ENCODE results near the gene MTA1.

Gene MTA1

DNA sequence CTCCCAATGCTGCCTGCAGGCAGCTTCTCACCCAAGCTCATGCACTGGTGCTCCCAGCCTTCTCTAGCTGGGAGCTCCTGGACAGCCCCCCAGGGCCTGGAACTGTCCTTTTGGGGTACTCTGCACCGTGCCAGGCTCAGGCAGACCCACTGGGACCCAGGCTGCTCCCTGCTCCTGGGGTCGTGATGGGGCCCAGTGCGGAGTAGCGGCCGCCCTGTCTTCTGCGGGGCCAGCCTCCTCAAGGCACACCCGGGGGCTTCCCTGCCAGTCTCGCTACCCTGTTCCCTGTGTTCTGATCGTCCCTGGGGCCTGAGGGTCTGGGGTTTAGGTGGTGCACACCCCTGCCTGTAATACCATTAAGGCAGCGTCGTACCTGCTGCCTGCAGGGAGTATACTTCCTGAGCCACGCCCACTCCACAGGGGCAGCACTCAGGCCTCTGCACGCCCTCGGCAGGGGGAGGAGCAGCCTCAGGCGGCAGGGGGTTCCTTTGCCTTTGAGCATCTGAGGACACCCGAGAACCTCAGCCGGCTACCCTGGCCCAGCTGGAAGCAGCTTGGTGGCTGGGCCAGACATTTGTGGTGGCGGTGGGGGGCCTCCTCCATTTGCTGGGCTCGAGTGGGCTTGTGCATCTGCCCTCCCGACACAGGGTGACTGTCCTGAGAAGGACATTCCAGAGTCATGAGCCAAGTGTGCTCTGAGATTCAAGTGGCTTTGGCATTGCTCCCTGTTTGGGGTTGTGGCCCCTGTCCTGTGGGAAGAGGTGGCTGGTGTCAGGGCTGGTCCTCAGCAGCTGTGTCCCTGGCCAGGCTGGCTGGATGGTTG, 45.8 kb downstream of the MTA1 start:
- no peak for DNase-seq (ENCODE audit: low read depth in 2 of 2)

DNA sequence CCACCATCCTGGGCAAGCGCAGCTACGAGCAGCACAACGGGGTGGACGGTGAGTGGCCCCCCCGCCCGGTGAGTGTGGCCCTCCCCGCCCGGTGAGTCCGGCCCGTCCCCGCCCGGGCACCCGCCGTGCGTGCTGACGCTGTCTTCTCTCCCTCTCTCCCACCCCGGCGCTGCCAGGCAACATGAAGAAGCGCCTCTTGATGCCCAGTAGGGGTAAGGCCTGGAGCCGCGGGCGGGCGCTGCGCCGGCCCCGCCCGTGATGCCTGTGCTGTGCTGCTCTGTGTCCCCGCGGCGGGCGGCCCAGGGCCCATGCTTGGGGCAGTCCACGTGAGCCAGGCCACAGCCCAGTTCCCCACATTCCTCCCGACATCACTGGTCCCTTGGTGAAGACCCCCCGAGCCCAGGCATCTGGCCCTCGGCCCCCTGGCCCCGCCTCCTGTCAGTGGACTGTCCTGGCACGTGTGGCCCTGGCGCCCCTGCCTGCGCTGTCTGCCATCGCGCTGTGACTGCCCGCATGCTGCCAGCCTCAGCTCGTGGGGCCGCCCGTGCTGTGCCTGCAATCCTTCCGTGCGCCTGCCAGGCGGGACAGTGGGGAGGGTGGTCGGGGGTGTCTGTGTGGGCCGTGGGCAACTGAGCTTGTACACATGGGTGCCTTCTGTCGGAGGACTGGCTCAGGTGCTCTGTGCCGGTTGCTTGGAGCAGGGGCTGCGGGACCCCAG, 47.1 kb downstream of the MTA1 start:
- no peak for DNase-seq (ENCODE audit: low read depth in 2 of 2)

DNA sequence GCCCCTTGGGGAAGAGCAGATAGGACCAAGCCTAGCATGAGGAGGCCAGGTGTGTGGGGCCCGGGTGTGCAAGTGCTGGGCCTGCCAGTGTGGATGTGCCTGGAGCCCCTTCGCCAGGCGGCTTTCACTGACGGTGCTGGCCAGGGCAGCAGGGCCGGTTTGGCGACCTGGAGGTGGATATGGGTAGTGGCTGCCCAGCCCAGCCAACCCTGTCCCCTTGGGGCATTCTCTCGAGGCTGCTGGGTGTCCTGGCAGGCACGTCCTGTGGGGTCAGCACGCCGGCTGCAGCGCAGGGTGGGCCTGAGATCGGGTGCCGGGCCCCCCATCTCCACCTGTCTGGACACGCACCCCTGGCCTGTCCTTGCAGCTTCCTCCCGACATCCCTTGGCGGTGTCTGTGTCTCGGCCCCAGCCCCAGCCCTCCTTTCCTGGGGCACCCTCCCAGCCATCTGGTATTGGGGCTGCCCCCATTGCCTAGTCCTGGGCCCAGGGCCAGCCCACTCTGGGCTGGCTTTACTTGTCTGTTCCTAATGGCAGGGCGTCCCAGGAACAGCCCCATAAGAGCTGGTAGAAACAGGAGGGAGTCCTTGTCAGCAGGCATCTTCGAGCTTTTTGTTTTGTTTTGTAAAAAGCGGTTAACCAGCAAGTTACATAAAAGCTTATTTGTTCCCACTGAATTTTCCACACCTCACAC, 47.8 kb downstream of the MTA1 start:
- no peak for DNase-seq (ENCODE audit: low read depth in 2 of 2)

DNA sequence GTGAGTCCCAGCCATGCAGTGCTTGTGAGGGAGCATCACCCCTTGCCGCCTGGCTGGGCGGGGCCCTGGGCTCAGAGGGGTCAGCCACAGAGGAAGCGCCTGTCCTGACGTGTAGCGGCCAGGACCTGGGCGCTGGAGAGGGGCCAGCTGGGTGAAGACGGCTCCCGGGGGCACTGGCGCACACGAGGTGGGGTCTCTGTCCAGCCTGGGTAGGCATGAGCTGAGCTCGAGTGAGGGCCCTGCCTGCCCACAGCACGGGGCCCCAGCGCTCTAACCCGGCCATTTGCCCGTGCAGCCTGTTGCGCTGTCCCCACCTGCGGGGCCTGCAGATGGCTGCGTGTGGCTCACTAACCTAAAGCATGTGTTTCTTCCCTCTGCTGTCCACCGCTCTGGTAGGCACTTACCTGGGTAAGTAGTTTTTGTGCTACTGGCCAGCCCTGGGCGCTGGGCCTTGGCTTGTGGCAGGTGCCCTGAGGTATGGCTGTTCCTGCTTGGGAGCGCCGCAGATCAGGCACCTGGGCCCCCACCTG, 48.4 kb downstream of the MTA1 start:
- no peak for DNase-seq (ENCODE audit: low read depth in 2 of 2)

DNA sequence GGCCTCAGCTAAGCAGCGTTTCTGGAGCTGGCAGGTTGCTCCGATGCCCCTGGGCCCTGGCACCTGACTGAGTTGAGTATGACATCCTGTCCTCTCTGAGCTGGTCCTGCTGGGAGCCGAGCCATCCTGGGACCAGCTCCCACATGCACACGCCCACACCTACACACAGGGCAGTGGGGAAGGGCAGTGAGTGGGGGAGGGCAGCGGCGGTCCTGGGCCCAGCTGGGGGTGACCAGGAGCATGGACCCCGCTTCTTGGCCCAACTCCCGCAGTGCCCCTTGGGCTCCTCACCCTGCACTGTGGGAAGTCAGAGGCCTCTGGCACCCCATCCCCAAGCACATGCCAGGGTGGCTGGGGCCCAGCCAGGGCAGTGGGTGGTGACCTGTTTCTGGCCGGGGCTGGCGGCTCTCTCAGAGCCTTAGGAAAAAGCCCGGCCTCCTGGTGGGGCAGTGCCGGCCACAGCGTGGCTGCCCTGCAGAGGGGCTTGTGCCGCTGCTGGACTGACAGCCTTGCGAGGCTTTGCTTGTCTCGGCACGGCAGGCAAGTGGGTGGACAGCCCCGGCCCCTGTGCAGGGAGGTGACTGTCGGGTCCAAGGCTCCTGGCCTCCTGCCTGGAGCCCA, 49.1 kb downstream of the MTA1 start:
- no peak for DNase-seq (ENCODE audit: low read depth in 2 of 2)

DNA sequence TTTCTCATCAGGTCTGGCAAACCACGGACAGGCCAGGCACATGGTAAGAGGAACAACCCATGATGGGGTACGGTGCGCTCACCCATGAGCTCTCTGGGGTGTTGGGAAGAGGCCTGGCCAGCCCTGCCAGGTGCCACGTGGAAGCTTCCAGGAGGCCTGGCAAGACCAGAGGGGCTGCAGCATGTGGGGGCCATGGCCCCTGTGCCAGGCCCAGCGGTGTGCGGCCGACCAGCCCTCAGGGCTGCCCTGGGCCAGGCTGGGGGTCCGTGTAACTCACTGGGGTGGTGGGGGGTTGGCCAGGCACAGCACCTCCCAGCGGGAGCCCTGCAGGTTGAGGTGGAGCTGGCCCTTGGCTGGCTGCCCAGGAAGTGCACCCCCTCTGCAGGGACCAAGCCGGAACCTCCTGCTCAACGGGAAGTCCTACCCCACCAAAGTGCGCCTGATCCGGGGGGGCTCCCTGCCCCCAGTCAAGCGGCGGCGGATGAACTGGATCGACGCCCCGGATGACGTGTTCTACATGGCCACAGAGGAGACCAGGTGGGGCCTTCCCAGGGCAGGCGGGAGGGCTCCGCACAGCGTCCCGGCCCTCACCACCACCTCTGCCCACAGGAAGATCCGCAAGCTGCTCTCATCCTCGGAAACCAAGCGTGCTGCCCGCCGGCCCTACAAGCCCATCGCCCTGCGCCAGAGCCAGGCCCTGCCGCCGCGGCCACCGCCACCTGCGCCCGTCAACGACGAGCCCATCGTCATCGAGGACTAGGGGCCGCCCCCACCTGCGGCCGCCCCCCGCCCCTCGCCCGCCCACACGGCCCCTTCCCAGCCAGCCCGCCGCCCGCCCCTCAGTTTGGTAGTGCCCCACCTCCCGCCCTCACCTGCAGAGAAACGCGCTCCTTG, 50.1 kb downstream of the MTA1 start:
- no peak for DNase-seq (ENCODE audit: low read depth in 2 of 2)

DNA sequence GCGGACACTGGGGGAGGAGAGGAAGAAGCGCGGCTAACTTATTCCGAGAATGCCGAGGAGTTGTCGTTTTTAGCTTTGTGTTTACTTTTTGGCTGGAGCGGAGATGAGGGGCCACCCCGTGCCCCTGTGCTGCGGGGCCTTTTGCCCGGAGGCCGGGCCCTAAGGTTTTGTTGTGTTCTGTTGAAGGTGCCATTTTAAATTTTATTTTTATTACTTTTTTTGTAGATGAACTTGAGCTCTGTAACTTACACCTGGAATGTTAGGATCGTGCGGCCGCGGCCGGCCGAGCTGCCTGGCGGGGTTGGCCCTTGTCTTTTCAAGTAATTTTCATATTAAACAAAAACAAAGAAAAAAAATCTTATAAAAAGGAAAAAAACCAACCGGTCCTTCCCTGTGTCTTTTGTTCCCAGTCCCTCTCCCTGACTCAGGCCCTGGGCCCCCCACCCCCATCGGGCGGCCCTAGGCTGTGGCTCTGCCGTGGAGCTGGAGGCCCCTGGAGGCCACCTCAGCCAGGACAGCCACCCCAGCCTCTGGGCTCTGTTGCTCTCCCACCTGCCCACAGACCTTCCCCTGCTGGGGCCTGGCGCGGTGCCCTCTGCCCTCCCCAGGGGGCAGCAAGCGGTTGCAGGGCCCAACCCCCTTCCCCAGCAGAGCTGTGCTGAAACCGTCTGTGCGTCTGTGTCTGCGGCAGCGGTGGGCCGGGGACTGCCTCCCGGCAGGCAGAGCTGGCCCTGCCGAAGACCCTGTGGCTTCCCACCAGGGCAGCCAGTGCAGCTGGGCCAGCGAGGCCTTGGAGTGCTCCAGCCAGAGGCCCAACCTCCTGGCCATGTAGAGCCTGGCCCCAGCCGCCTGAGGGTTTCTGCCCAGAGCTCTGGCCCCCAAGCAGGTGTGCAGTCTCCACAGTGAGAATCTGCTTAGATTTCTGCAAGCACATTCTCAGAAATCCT, 51.0 kb downstream of the MTA1 start:
- DNase-seq (ENCODE audit: low read depth in 2 of 2), result no peak

DNA sequence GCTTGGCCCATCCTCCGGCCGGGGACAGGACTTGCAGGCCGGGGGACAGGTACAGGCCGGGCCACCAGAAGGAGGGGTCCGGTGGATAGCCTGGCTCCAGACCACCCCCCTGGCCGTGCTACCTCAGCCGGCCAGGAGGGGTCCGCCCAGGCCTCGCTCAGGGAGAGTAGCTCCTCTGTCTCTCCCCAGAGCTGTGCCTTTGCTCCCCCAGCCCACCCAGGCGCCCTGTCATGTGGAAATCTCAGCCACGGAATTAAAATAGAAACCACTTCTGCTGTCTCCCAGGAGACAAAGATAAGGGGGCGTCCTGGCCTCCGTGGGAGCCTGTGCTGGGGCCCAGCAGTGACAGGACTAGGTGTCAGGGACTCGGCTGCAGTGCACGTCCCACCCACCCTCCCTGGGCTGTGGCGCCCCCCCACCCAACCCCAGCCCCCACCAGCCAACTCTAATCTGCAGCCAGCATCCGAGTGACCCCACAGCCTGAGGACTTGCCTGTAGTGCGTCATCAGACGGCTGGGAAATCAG, 51.7 kb downstream of the MTA1 start:
- DNase-seq (ENCODE audit: low read depth in 2 of 2), result no peak

DNA sequence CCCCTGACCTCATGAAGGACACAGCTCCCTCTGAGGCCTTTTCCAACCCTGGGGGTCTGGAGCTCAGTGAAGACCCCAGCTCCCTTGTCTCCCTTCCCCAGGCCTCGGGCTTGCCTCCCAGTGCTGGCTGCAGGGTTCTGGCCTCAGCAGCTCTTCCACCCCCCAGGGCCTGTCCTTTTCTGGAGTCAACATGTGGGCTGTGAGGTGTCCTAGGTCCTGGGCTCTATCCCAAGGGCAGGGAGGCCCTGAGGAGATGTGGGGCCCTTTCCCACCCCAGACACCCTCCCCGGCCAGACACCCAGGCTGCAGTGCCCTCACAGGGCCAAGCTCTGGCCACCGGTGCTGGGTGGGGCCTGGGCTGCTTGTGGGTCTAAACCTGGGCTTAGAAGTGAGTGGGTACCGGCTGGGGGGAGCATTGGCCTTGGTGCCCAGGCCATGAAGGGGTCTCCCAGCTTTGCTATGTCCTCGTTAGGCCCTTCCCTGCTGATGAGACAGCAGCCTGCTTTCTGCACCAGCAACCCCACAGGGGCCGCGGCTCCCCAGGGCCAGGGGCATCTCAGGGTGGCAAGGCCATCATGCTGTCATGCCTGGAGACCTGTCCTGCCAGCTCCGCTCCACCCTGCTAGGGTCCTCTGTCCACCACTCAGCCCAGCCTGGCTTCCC, 52.3 kb downstream of the MTA1 start:
- no peak for DNase-seq (ENCODE audit: low read depth in 2 of 2)

DNA sequence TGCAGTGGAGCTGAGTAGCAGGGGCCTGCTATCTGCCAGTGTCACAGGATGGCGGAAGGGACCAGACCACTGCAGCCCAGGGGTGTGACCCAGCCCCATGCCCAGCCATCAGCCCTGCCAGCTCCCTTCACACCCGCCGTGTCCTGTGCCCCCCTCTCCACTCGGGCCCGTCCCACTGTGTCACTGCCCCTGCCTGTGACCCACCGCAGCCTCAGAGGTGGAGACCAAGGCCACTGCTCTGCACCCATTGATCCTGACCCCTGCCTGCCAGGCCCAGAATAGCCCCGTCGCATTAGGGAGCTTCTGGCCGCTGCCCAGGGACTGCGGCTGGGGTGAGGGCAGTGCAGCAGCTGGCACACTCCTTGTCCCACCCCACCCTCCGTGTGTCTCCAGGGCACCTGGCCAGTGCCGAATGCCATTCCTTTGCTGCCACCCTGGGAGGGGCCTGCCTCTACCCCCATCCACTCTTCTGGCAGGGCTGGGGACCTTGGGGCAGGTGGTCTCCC, 52.9 kb downstream of the MTA1 start:
- no peak for DNase-seq (ENCODE audit: low read depth in 2 of 2)

DNA sequence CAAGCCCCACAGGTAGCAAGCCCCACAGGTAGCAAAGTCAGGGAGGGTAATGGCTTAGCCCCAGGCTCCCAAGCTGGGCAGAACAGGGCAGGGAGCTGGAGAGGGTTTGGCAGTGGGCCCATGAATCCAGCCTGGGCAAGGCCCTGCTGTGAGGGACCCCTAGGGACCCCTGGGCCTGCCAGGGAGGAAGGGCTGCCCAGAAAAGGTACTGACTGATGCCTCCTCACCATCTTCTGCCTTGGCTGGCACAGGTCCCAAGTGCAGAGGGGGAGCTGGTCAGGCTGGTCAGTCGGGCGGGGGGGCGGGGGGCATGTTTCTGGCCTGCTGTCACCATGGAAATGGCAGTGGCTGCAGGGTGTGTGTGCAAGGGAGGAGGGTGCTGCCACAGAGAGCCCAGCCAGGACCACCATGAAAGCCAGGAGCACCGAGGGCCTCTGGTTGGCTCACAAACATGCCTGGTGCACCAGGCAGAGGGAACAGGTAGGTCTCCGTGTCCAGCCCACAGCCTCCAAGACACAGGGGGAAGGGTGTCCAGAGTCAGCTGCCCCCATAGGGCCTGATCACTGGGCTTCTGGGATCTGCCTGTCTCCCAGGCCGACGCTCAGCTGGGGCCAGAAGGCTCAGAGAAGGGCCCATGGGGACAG, 53.5 kb downstream of the MTA1 start:
- DNase-seq (ENCODE audit: low read depth in 2 of 2), result no peak

DNA sequence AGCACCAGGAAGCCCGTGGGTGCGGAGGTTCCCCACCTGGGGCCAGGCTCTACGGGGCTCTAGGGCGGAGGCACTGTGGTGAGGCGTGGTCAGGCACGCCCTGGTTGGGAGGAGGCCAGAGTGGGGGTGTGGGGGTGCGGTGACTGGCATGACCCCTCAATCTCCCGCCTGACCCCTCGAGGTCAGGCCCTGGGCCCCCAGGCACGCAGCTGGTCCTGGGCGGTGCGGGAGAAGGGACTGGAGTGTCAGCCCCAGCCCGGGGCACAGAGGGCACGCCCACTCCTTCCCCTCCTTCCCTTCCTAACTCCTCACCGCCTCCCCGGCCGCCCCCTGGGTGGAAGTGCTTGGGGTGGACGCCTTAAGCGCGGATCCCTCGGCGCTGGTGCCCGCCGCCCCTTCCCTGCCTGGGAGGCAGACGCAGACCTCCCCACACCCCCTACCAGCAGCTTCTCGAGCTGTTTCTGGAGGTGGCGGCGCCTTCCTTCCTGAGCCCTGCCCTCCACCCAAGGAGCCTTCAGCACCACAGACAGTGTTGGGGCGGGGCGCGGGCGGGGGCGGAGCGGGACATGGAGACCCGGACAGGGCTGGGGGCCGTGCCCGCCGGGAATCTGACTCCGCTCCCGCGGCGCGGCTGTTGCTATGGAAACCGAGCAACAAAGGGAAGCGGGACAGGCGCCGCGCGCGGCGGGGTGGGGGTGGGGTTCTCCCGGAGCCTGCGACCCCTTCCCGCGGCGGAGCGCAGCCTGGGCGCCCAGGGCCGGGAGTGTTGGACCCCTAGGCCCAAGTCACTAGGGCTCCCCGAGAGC, 54.3 kb downstream of the MTA1 start:
- no peak for DNase-seq (ENCODE audit: low read depth in 2 of 2)

DNA sequence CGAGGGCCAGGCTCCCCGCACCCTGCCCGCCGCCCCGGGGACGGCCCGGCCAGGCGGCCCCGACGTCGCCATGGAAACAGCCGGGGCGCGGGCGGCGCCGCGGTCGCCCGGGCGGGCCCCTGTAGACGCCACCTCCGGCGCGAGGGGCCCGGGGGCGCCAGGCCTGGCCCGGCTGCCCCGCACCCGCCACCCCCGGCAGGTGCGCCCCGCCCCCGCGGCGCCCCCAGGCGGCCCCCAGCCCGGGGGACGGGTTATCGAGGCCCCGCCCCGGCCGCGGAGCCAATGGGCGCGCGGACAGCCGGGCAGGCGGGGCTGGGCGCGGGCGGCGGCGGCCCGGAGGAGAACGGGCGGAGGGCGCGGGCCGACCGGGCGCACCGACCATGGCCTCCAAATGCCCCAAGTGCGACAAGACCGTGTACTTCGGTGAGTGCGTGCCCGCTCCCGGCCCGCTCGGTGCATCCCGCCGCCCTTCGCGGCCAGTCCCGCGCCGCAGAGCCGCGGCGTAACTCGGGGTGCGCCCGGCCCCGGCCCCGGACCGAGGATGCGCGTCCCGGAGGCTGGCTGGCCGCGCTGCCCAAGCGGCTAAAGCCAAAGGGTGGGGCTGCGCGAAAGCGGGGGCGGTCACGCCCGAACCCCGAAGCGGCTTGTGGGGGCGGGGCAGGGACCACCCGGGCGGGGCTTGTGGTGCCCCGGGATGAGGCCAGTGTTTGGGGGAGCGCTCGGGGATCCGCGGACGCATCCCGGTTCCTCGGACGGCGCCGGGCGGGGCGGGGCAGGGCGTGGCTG, 55.0 kb downstream of the MTA1 start, which contains the start of gene CRIP2:
CRIP2 (plus strand) TSS at position 339 of the 786 bp plus-strand sequence; CDS start at position 381, 42 bp downstream.
- DNase-seq (ENCODE audit: low read depth in 2 of 2), result no peak

DNA sequence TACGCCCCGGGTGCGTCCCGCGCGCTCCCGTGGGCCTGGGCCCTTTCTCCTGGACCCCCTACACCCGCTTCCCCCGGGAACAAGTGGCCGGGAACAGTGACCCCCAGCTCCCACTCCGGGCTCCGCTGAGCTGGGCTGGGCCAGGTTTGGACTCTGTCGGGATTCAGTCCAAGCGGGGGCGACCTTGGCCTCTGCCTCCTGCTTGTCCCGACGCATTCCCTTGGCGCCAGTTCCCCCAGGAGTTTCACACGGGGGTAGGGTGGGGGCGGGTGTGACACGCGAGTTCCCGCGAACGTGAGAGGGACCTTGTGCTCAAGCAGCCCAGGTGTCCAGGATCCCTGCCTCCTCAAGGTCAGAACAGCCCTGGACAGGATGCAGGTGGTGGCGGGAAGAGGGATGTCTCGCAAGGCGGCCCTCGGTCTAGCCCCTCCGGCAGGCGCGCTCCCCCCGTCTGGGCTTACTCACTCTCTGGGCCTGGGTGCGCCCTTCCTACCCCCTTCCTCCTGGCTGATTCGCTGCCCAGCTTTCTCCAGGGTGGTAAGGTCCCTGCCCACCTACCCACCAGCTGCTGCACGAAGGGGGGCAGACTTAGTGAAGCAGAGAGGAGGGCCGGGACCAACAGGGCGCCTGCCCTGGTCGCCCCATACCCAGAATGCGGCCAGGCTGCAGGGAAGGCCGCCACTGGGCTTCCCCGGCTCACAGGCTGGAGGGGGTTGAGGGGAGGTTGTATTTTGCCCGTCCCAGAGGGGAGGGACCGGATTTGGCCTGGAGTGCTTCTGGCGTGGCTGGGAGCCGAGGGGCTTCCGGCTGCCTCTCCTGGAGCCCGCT, 55.9 kb downstream of the MTA1 start:
- no peak for DNase-seq (ENCODE audit: low read depth in 2 of 2)

DNA sequence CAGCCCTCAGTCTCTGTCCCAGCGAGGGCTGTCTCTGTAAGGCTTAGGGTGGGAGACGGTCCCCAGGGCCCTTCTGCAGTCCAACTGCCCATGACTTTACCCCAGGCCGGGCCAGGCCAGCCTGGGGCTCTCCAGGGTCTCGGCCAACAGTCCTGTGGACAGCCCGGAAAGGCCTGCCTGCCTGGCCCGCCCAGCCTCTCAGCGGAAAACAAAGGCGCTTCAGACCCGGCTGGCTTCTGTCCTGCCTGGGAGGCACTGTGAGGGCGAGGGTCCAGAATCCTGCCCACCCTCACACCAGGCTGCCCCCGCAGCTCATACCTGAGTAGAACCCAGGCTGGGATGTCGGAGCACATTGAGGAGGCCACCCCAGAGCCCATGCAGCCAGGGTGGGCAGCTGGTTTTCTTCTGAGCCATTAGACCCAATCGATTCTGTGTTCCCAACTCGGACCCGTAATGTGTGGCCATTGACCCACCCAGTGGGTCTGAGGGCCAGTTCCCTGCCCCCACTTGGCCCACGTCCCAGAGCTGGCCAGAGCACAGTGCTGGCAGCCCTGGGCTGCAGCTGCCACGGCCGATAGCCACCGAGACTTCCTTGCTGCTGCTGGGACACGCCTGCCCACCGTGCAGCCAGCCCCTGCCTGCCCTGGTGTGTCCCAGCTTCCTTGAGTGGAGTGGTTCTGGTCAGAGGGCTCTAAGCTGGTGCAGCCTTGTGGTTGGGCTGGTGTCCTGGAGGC, 56.6 kb downstream of the MTA1 start:
- no peak for DNase-seq (ENCODE audit: low read depth in 2 of 2)
